DND-41 (cell line): ENCODE data around the gene STAP2.

Source experiments
- EZH2 ChIP-seq: IDR thresholded peaks from 3 replicates; pipeline ENCODE4 v1.6.1; 2012; ENCODE audit warnings: borderline replicate concordance, low read depth, mild to moderate bottlenecking, moderate library complexity, low read length, inconsistent platforms; ENCODE audit not compliant: severe bottlenecking
- TF ChIP-seq, protein P1 (sequence below): IDR thresholded peaks from 2 replicates; pipeline ENCODE4 v1.5.1; 2012; ENCODE audit warnings: borderline replicate concordance, low read length, moderate library complexity, mild to moderate bottlenecking; ENCODE audit not compliant: poor library complexity, severe bottlenecking; ENCODE audit errors: extremely low read depth

DNA sequence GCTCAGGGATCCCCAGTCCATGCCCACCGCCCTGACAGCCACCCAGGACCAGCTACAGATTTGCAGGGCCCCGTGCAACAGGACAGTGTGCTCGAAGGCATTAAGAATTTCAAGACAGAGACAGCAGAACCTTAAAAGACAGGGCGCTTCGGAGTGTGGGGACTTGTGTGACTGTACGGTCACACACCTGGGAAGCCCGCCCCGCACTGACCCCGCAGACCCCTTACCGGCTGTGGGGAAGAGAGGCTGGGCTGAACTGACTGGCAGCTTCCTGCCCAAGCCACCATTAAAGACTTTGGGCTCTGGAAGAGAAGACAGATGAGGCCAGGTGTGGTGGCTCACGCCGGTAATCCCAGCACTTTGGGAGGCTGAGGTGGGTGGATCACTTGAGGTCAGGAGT is 14.4 kb downstream of the STAP2 start:
- TF ChIP-seq, protein P1, sequence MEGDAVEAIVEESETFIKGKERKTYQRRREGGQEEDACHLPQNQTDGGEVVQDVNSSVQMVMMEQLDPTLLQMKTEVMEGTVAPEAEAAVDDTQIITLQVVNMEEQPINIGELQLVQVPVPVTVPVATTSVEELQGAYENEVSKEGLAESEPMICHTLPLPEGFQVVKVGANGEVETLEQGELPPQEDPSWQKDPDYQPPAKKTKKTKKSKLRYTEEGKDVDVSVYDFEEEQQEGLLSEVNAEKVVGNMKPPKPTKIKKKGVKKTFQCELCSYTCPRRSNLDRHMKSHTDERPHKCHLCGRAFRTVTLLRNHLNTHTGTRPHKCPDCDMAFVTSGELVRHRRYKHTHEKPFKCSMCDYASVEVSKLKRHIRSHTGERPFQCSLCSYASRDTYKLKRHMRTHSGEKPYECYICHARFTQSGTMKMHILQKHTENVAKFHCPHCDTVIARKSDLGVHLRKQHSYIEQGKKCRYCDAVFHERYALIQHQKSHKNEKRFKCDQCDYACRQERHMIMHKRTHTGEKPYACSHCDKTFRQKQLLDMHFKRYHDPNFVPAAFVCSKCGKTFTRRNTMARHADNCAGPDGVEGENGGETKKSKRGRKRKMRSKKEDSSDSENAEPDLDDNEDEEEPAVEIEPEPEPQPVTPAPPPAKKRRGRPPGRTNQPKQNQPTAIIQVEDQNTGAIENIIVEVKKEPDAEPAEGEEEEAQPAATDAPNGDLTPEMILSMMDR: no peak
- no peak for TF ChIP-seq EZH2
